IMR-90 (cell line): ENCODE results near the gene ATP23. TPM values are rescaled to one million over a fixed set of nuclear protein-coding genes. Genes with fewer than 3 reads are reported as not detected.

Source experiments
- ATAC-seq: fragments of 200-7000 bp; cut with Tn5 transposase; 2 replicates; pipeline ENCODE4 v1.9.1; 2020; ENCODE audit warnings: low read depth, mild to moderate bottlenecking, moderate library complexity
- BruUV-seq: library from RNA; stranded (reverse); fragments of 400-500 nt; replicated peaks from 2 replicates; lab custom pipeline; 2021; lab: Mats Ljungman, UMichigan
- CTCF ChIA-PET: fragments of 300-600 bp; formaldehyde crosslinking; extraction: SDS; loops from one replicate; lab custom pipeline; 2021; ENCODE audit warnings: antibody characterized with exemption; lab: Yijun Ruan, JAX
- POLR2A ChIA-PET: fragments of 300-600 bp; sonication (Branson Sonifier 250); formaldehyde crosslinking; loops from one replicate; lab custom pipeline; 2022; ENCODE audit warnings: antibody characterized with exemption; ENCODE audit not compliant: unreplicated experiment; lab: Charles Lee
- DNase-seq: peaks from one replicate; pipeline ENCODE4 v3.0.0; 2013
- H2AFZ ChIP-seq: replicated peaks from 2 replicates; pipeline ENCODE3; 2013; ENCODE audit warnings: low read length, mild to moderate bottlenecking; ENCODE audit not compliant: poor library complexity
- H2AK5ac ChIP-seq: 2 replicates; pipeline ENCODE4 v1.6.1; 2013; ENCODE audit warnings: low read depth, low read length, inconsistent platforms
- H2AK9ac ChIP-seq: replicated peaks from 2 replicates; pipeline ENCODE3; 2013; ENCODE audit warnings: mild to moderate bottlenecking, low read depth, low read length, moderate library complexity; ENCODE audit not compliant: poor library complexity
- H2BK120ac ChIP-seq: 2 replicates; pipeline ENCODE4 v1.6.1; 2013; ENCODE audit warnings: low read depth, low read length, inconsistent platforms
- H2BK15ac ChIP-seq: 3 replicates; pipeline ENCODE4 v1.6.1; 2013; ENCODE audit warnings: low read depth, low read length, inconsistent platforms
- H2BK20ac ChIP-seq: 2 replicates; pipeline ENCODE4 v1.6.1; 2013; ENCODE audit warnings: low read depth, mild to moderate bottlenecking, inconsistent platforms, low read length, moderate library complexity
- H2BK5ac ChIP-seq: 2 replicates; pipeline ENCODE4 v1.6.1; 2013; ENCODE audit warnings: mild to moderate bottlenecking, low read depth, low read length, inconsistent platforms; ENCODE audit not compliant: poor library complexity, severe bottlenecking
- H3K14ac ChIP-seq: replicated peaks from 2 replicates; pipeline ENCODE4 v1.6.1; 2013; ENCODE audit warnings: low read depth, low read length, inconsistent platforms
- H3K18ac ChIP-seq: 2 replicates; pipeline ENCODE4 v1.6.1; 2013; ENCODE audit warnings: low read depth, low read length, control low read depth
- H3K23ac ChIP-seq: 2 replicates; pipeline ENCODE4 v1.6.1; 2013; ENCODE audit warnings: low read depth, low read length, inconsistent platforms
- H3K27ac ChIP-seq: 2 replicates; pipeline ENCODE4 v1.5.1; 2013; ENCODE audit warnings: mild to moderate bottlenecking, control low read depth, low read length; ENCODE audit not compliant: insufficient read depth
- H3K27me3 ChIP-seq: 2 replicates; pipeline ENCODE4 v1.6.1; 2013; ENCODE audit warnings: low read length; ENCODE audit not compliant: control insufficient read depth, insufficient read depth
- H3K36me3 ChIP-seq: 2 replicates; pipeline ENCODE4 v1.6.1; 2013; ENCODE audit warnings: low read length, mixed read lengths; ENCODE audit not compliant: control insufficient read depth, insufficient read depth
- H3K4ac ChIP-seq: 2 replicates; pipeline ENCODE4 v1.6.1; 2013; ENCODE audit warnings: low read depth, low read length, inconsistent platforms
- H3K4me1 ChIP-seq: 2 replicates; pipeline ENCODE4 v1.6.1; 2013; ENCODE audit warnings: low read length, mixed read lengths; ENCODE audit not compliant: control insufficient read depth, insufficient read depth
- H3K4me2 ChIP-seq: 2 replicates; pipeline ENCODE4 v1.6.1; 2013; ENCODE audit warnings: low read depth, mild to moderate bottlenecking, control low read depth, low read length, moderate library complexity
- H3K4me3 ChIP-seq: 2 replicates; pipeline ENCODE4 v1.5.1; 2013; ENCODE audit warnings: low read depth, mild to moderate bottlenecking, control low read depth, low read length, moderate library complexity; ENCODE audit not compliant: insufficient read depth
- H3K56ac ChIP-seq: 2 replicates; pipeline ENCODE4 v1.6.1; 2013; ENCODE audit warnings: low read length, inconsistent platforms; ENCODE audit not compliant: insufficient read depth; ENCODE audit errors: extremely low read depth
- H3K79me1 ChIP-seq, 2 experiments: 2 replicates each; pipeline ENCODE4 v1.6.1; 2013; ENCODE audit warnings: low read length in 2 of 2, inconsistent platforms in 1 of 2, low read depth in 1 of 2
- H3K9ac ChIP-seq: 2 replicates; pipeline ENCODE4 v1.6.1; 2013; ENCODE audit warnings: low read depth, low read length, control low read depth
- H3K9me1 ChIP-seq: 2 replicates; pipeline ENCODE4 v1.6.1; 2013; ENCODE audit warnings: low read length, inconsistent platforms; ENCODE audit not compliant: insufficient read depth
- H3K9me3 ChIP-seq: 2 replicates; pipeline ENCODE4 v1.6.1; 2013; ENCODE audit warnings: low read length; ENCODE audit not compliant: control insufficient read depth, insufficient read depth
- H4K20me1 ChIP-seq: 2 replicates; pipeline ENCODE4 v1.6.1; 2013; ENCODE audit warnings: low read length, inconsistent platforms; ENCODE audit not compliant: insufficient read depth
- H4K5ac ChIP-seq: 2 replicates; pipeline ENCODE4 v1.6.1; 2013; ENCODE audit warnings: mild to moderate bottlenecking, low read depth, low read length, control low read depth
- H4K8ac ChIP-seq, 2 experiments: 2 replicates each; pipeline ENCODE4 v1.6.1; 2013; ENCODE audit warnings: low read depth in 2 of 2, low read length in 2 of 2, control low read depth in 1 of 2, inconsistent platforms in 1 of 2
- H4K91ac ChIP-seq: 2 replicates; pipeline ENCODE4 v1.6.1; 2013; ENCODE audit warnings: low read depth, low read length, inconsistent platforms; ENCODE audit not compliant: insufficient read depth
- CHD1 ChIP-seq: IDR thresholded peaks from 2 replicates; pipeline ENCODE4 v1.6.1; 2012; ENCODE audit warnings: low read depth, low read length, improper control_type of control experiment
- CTCF ChIP-seq: conservative IDR thresholded peaks from 2 replicates; pipeline ENCODE4 v1.5.1; 2012; ENCODE audit warnings: mild to moderate bottlenecking, low read depth, low read length, improper control_type of control experiment
- ELK1 ChIP-seq: fragments of 150-350 bp; IDR thresholded peaks from 2 replicates; pipeline ENCODE4 v1.6.1; 2016; ENCODE audit warnings: low read depth, mild to moderate bottlenecking, low read length, moderate library complexity, borderline replicate concordance
- MAFK ChIP-seq: IDR thresholded peaks from 2 replicates; pipeline ENCODE4 v1.6.1; 2012; ENCODE audit warnings: low read depth, low read length, improper control_type of control experiment
- MAZ ChIP-seq: IDR thresholded peaks from 2 replicates; pipeline ENCODE4 v1.6.1; 2012; ENCODE audit warnings: low read depth, mild to moderate bottlenecking, low read length, improper control_type of control experiment, moderate library complexity, borderline replicate concordance
- MXI1 ChIP-seq: IDR thresholded peaks from 2 replicates; pipeline ENCODE4 v1.6.1; 2012; ENCODE audit warnings: low read depth, mild to moderate bottlenecking, low read length, moderate library complexity, borderline replicate concordance
- POLR2A ChIP-seq: IDR thresholded peaks from 2 replicates; pipeline ENCODE4 v1.6.1; 2012; ENCODE audit warnings: mild to moderate bottlenecking, low read depth, low read length
- RAD21 ChIP-seq: IDR thresholded peaks from 2 replicates; pipeline ENCODE4 v1.6.1; 2012; ENCODE audit warnings: low read length, improper control_type of control experiment
- SMC3 ChIP-seq: fragments of 150-350 bp; IDR thresholded peaks from 2 replicates; pipeline ENCODE4 v1.6.1; 2016; ENCODE audit warnings: low read depth, mild to moderate bottlenecking, antibody characterized with exemption, low read length, moderate library complexity
- WGBS, 2 experiments: methylation state at CpG; one replicate each; pipeline versions ENCODE4 v1.1.5 to v1.1.7; 2013; ENCODE audit warnings: missing lambda C conversion rate in 2 of 2; ENCODE audit not compliant: insufficient read length in 1 of 2; ENCODE audit errors: extremely low coverage in 2 of 2; 5-methylcytosine and 5-hydroxymethylcytosine counted together
- dilution Hi-C: fragments of 300-500 bp; cut with HindIII; formaldehyde crosslinking; loops from one replicate; pipeline ENCODE4 v1.14.3; 2018; ENCODE audit warnings: low sequenced_read_pairs; ENCODE audit not compliant: unreplicated experiment
- in situ Hi-C: fragments of 300-500 bp; cut with MboI; formaldehyde crosslinking; loops from 3 replicates; pipeline ENCODE4 v1.14.3; 2019; ENCODE audit warnings: low sequenced_read_pairs, inconsistent platforms, mixed read lengths
- intact Hi-C: fragments of 100-400 bp; cut with micrococcal nuclease; formaldehyde crosslinking; loops from 2 replicates; pipeline ENCODE4 v1.10.0; 2022
- polyA plus RNA-seq, 3 experiments: library from polyadenylated mRNA; depleted of rRNA; stranded (reverse); fragments of >200 nt; gene quantifications; 2 replicates each; pipeline ENCODE4 v1.2.3, GENCODE V29; 2012; ENCODE audit warnings: low replicate concordance in 1 of 3
- total RNA-seq: library from RNA; depleted of rRNA; stranded (reverse); fragments of >200 nt; gene quantifications from 2 replicates; pipeline ENCODE4 v1.2.3, GENCODE V29; 2012

The ATP23 gene
- total and polyA plus RNA-seq, 2 of the 4 experiments (the other 2 are of a cell fraction), result 6.4 to 7.2 TPM

GRCh38 chr12:57908511-57908910, 32.9 kb upstream of the ATP23 start:
- no peak overlapping the region for H3K27ac ChIP-seq
- peaks cover 42% of the 10 kb centered on the region for H3K27me3 ChIP-seq
- no peak overlapping the region for H3K9ac ChIP-seq
- H2AFZ ChIP-seq, result no peak overlapping the region
- no peak overlapping the region for H3K18ac ChIP-seq
- no peak for DNase-seq
- no peaks in the 10 kb centered on the region; the same call in 1 of the 2 replicates for H3K4me1 ChIP-seq
- no peak for TF ChIP-seq POLR2A
- no peak for TF ChIP-seq SMC3
- TF ChIP-seq MXI1, result no peak
- no peak for TF ChIP-seq CTCF
- TF ChIP-seq MAFK, result no peak
- no peak for TF ChIP-seq RAD21
- TF ChIP-seq CHD1, result no peak
- TF ChIP-seq MAZ, result no peak
- no peak for TF ChIP-seq ELK1
- POLR2A ChIA-PET, result no interaction called here
- H4K8ac ChIP-seq, result no peak overlapping the region
- H3K9me3 ChIP-seq, result no peaks in the 10 kb centered on the region
- ATAC-seq, result no peak
- in situ Hi-C loops, result loop anchor here (5.0 kb wide), 1 partner anchor 81 kb away; no protein-coding TSS in a partner anchor
- no peak overlapping the region for H3K23ac ChIP-seq
- H2BK5ac ChIP-seq, result no peak overlapping the region
- CTCF ChIA-PET, result no interaction called here
- H2AK9ac ChIP-seq, result no peak overlapping the region
- no peak overlapping the region for H3K56ac ChIP-seq
- intact Hi-C loops, result no loop called here
- no peak overlapping the region for H3K4ac ChIP-seq
- H3K14ac ChIP-seq, result no peak overlapping the region
- H3K4me2 ChIP-seq, result no peak overlapping the region
- H3K79me1 ChIP-seq, result no peaks in the 10 kb centered on the region; a peak in 1 of 4 replicates
- no peak overlapping the region for H2AK5ac ChIP-seq
- H3K9me1 ChIP-seq, result no peaks in the 10 kb centered on the region
- WGBS, 2 experiments, result no CpG with 5 or more reads among the region's 8 CpGs
- no peak overlapping the region for H2BK120ac ChIP-seq
- H2BK15ac ChIP-seq, result no peak overlapping the region
- no peak overlapping the region for H4K5ac ChIP-seq
- no TSS peak for BruUV-seq
- H3K36me3 ChIP-seq, result no peaks in the 10 kb centered on the region
- dilution Hi-C loops, result no loop called here
- H3K4me3 ChIP-seq, result no peak overlapping the region
- no peak overlapping the region for H4K91ac ChIP-seq
- no peak overlapping the region for H2BK20ac ChIP-seq
- no peaks in the 10 kb centered on the region for H4K20me1 ChIP-seq
